Transverse colon (tissue), 4 donors: ENCODE measurements around the gene SENP8.

ENCODE experiments used
- EP300 ChIP-seq: sonication (generic); formaldehyde crosslinking; IDR thresholded peaks from one replicate; pipeline ENCODE4 v1.6.1; 2017; ENCODE audit warnings: antibody characterized with exemption, low read depth
- POLR2A ChIP-seq: fragments of 450-650 bp; IDR thresholded peaks from one replicate; pipeline ENCODE4 v1.6.1; 2016; ENCODE audit warnings: antibody characterized with exemption, mild to moderate bottlenecking, moderate library complexity
- POLR2AphosphoS5 ChIP-seq, 3 donors: sonication (generic); formaldehyde crosslinking; IDR thresholded peaks; one replicate each; pipeline ENCODE4 v1.6.1; 2016; ENCODE audit warnings: antibody characterized with exemption in 3 of 3
- TF ChIP-seq, protein P1 (sequence below), 5 experiments: fragments of 200-600 bp in 3 of 5; fragments of 450-650 bp in 2 of 5; sonication (generic) in 3 of 5; IDR thresholded peaks; 1 replicate in 2 of 5; 2 replicates in 3 of 5; pipeline ENCODE4 v1.5.1; 2016 to 2017; ENCODE audit warnings: antibody characterized with exemption in 5 of 5, inconsistent platforms in 3 of 5, mild to moderate bottlenecking in 2 of 5, moderate library complexity in 1 of 5

DNA sequence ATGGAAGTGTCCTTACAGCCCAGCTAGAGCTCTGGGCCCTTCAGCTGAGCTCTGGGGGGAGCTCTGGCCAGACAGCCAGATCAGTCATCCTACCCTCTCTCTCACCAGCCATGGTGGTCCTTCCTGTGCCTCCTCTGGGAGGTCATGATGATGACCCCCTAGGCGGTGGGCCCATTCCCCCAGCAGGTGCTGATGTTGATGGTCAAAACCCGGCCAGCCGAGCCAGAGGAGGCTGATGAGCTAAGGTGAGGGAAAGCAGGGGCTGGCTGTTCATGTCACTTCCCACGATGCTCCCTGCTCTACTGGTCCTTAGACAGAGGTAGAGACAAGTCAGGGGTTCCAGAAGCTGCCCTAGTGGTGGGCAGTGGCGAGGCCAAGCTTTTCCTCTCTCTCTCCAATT, 44.4 kb downstream of the SENP8 start:
- TF ChIP-seq, protein P1, sequence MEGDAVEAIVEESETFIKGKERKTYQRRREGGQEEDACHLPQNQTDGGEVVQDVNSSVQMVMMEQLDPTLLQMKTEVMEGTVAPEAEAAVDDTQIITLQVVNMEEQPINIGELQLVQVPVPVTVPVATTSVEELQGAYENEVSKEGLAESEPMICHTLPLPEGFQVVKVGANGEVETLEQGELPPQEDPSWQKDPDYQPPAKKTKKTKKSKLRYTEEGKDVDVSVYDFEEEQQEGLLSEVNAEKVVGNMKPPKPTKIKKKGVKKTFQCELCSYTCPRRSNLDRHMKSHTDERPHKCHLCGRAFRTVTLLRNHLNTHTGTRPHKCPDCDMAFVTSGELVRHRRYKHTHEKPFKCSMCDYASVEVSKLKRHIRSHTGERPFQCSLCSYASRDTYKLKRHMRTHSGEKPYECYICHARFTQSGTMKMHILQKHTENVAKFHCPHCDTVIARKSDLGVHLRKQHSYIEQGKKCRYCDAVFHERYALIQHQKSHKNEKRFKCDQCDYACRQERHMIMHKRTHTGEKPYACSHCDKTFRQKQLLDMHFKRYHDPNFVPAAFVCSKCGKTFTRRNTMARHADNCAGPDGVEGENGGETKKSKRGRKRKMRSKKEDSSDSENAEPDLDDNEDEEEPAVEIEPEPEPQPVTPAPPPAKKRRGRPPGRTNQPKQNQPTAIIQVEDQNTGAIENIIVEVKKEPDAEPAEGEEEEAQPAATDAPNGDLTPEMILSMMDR (IDR thresholded peaks at IDR 0.05), result no peak
- TF ChIP-seq POLR2A (no peak), EP300 (no peak), POLR2AphosphoS5 (IDR thresholded peaks at IDR 0.05) (no peak)
